Myocyte (in vitro differentiated cells): ENCODE measurements around the gene NUCB2. TPM values are rescaled to one million over a fixed set of nuclear protein-coding genes. Genes with fewer than 3 reads are reported as not detected.

Source experiments
- DNase-seq: peaks from one replicate; pipeline ENCODE4 v3.0.0-alpha.2; 2012; ENCODE audit warnings: low read depth
- total RNA-seq: library from RNA; depleted of rRNA; stranded (reverse); fragments of >200 nt; gene quantifications from 2 replicates; pipeline ENCODE4 v1.2.3, GENCODE V29; 2014

The NUCB2 gene
- total RNA-seq, 1 donor from 2014 or later = 99.0 TPM

- DNase-seq = no peak
These were observed 55.1 kb downstream of the NUCB2 start for GRCh38 chr11:17331669-17332068.

GRCh38 chr11:17333799-17334586 lies 57.5 kb downstream of the NUCB2 start:
- DNase-seq = peak; percentile 36

- no peak for DNase-seq
These were observed 66.7 kb downstream of the NUCB2 start for GRCh38 chr11:17343257-17343656.

GRCh38 chr11:17343907-17344306 lies 67.4 kb downstream of the NUCB2 start:
- DNase-seq = peak; percentile 71

GRCh38 chr11:17347676-17348075 lies 71.1 kb downstream of the NUCB2 start:
- DNase-seq = no peak

GRCh38 chr11:17350455-17351171 lies 74.1 kb downstream of the NUCB2 start:
- no peak for DNase-seq

- DNase-seq = no peak
These were observed 74.6 kb downstream of the NUCB2 start for GRCh38 chr11:17351172-17351509.

GRCh38 chr11:17351510-17352176 lies 75.1 kb downstream of the NUCB2 start, which contains the start of gene NCR3LG1:
TSS of gene NCR3LG1 (plus strand) at chr11:17351800. CDS start at chr11:17351970, 170 bp downstream.
- peak; percentile 43 for DNase-seq

- peak; percentile 84 for DNase-seq
These were observed 76.6 kb downstream of the NUCB2 start for GRCh38 chr11:17352950-17353820.

GRCh38 chr11:17353821-17354600 lies 77.5 kb downstream of the NUCB2 start:
- no peak for DNase-seq

- DNase-seq = peak; percentile 84
These were observed 78.1 kb downstream of the NUCB2 start for GRCh38 chr11:17354601-17354991.

GRCh38 chr11:17366495-17366894 lies 90.0 kb downstream of the NUCB2 start:
- no peak for DNase-seq

GRCh38 chr11:17368551-17368950 lies 92.0 kb downstream of the NUCB2 start:
- DNase-seq = no peak

- no peak for DNase-seq
These were observed 92.6 kb downstream of the NUCB2 start for GRCh38 chr11:17369094-17369493.

GRCh38 chr11:17369684-17370243 lies 93.2 kb downstream of the NUCB2 start:
- no peak for DNase-seq

- peak; percentile 56 for DNase-seq
These were observed 95.1 kb downstream of the NUCB2 start for GRCh38 chr11:17371614-17372013.

GRCh38 chr11:17375547-17375946 lies 99.0 kb downstream of the NUCB2 start:
- no peak for DNase-seq

- no peak for DNase-seq
These were observed 100.0 kb downstream of the NUCB2 start for GRCh38 chr11:17376493-17376892.

- no peak for DNase-seq
These were observed 102.1 kb downstream of the NUCB2 start for GRCh38 chr11:17378655-17379054.
